Measurements from ENCODE around the gene PLEKHA5. TPM values are rescaled to one million over a fixed set of nuclear protein-coding genes. Genes with fewer than 3 reads are reported as not detected.

The PLEKHA5 gene
- total and polyA plus RNA-seq, 2 donors from 2014 or later, result 26.6 to 52.9 TPM

GRCh38 chr12:19138956-19139355 lies 9.4 kb downstream of the PLEKHA5 start:
- TF ChIP-seq CTCF (IDR thresholded peaks at IDR 0.05; ENCODE audit: borderline replicate concordance, extremely low read depth, insufficient read depth), result no peak
- H3K27ac ChIP-seq (ENCODE audit: low read depth in 2 of 2, low read length in 2 of 2), result no peak overlapping the region
- FAIRE-seq (no peak), DNase-seq (no peak)
- intact Hi-C loops (cut with DNase I), result no loop called here
- H3K27me3 ChIP-seq (ENCODE audit: control insufficient read depth, insufficient read depth, low read length), result no peaks in the 10 kb centered on the region
- no peaks in the 10 kb centered on the region for H3K9me3 ChIP-seq (ENCODE audit: control insufficient read depth in 2 of 3, insufficient read depth in 1 of 3, low read length in 3 of 3)
- peaks cover 0 to 19% (median 4%) of the 10 kb centered on the region in 3 donors for H3K4me1 ChIP-seq (ENCODE audit: control insufficient read depth in 2 of 3, insufficient read depth in 2 of 3, low read depth in 1 of 3, low read length in 3 of 3)
- no peaks in the 10 kb centered on the region for H3K36me3 ChIP-seq (ENCODE audit: control insufficient read depth in 2 of 3, insufficient read depth in 3 of 3, low read length in 3 of 3)
- H3K4me3 ChIP-seq (ENCODE audit: low read length in 3 of 3), result no peak overlapping the region
- H3K9ac ChIP-seq (ENCODE audit: low read length in 3 of 3), result no peak overlapping the region

- Histone ChIP-seq H3K9ac (ENCODE audit: low read length in 3 of 3) (no peak overlapping the region), H3K9me3 (ENCODE audit: control insufficient read depth in 2 of 3, insufficient read depth in 1 of 3, low read length in 3 of 3) (no peaks in the 10 kb centered on the region), H3K27ac (ENCODE audit: low read depth in 2 of 2, low read length in 2 of 2) (no peak overlapping the region), H3K27me3 (ENCODE audit: control insufficient read depth, insufficient read depth, low read length) (no peaks in the 10 kb centered on the region), H3K4me1 (ENCODE audit: control insufficient read depth in 2 of 3, insufficient read depth in 2 of 3, low read depth in 1 of 3, low read length in 3 of 3) (peaks cover 0 to 19% (median 7%) of the 10 kb centered on the region in 3 donors), H3K4me3 (ENCODE audit: low read length in 3 of 3) (no peak overlapping the region), H3K36me3 (ENCODE audit: control insufficient read depth in 2 of 3, insufficient read depth in 3 of 3, low read length in 3 of 3) (no peaks in the 10 kb centered on the region)
- no peak for DNase-seq
- no peak for TF ChIP-seq CTCF (IDR thresholded peaks at IDR 0.05; ENCODE audit: borderline replicate concordance, extremely low read depth, insufficient read depth)
- intact Hi-C loops (cut with DNase I), result no loop called here
- no peak for FAIRE-seq
Observed at GRCh38 chr12:19139615-19140194, 10.2 kb downstream of the PLEKHA5 start.

- Histone ChIP-seq H3K27me3 (ENCODE audit: control insufficient read depth, insufficient read depth, low read length) (no peaks in the 10 kb centered on the region), H3K27ac (ENCODE audit: low read depth in 2 of 2, low read length in 2 of 2) (peak overlapping the region in 1 of 2 donors; percentile 26), H3K9ac (ENCODE audit: low read length in 3 of 3) (no peak overlapping the region), H3K36me3 (ENCODE audit: control insufficient read depth in 2 of 3, insufficient read depth in 3 of 3, low read length in 3 of 3) (no peaks in the 10 kb centered on the region), H3K4me1 (ENCODE audit: control insufficient read depth in 2 of 3, insufficient read depth in 2 of 3, low read depth in 1 of 3, low read length in 3 of 3) (peaks cover 0 to 19% (median 7%) of the 10 kb centered on the region in 3 donors), H3K4me3 (ENCODE audit: low read length in 3 of 3) (peak overlapping the region in 1 of 3 donors; percentile 18), H3K9me3 (ENCODE audit: control insufficient read depth in 2 of 3, insufficient read depth in 1 of 3, low read length in 3 of 3) (no peaks in the 10 kb centered on the region)
- DNase-seq (peak in 2 of 5 donors; percentile 29 to 52), FAIRE-seq (no peak)
- no peak for TF ChIP-seq CTCF (IDR thresholded peaks at IDR 0.05; ENCODE audit: borderline replicate concordance, extremely low read depth, insufficient read depth)
- intact Hi-C loops (cut with DNase I), result no loop called here
Observed at GRCh38 chr12:19140381-19141236, 11.1 kb downstream of the PLEKHA5 start.

Data from kidney (tissue), 14 donors.